B cell (primary cell): ENCODE measurements around the gene VAPB. TPM values are rescaled to one million over a fixed set of nuclear protein-coding genes. Genes with fewer than 3 reads are reported as not detected.
"Not testable (repeated sequence)": the region's sequence is repeated elsewhere in the genome, so short reads cannot be mapped to it uniquely, and the experiment has no call there.

Source experiments
- ATAC-seq: fragments of 200-7000 bp; cut with Tn5 transposase; one replicate; pipeline ENCODE4 v1.10.0; 2021; ENCODE audit warnings: low read depth, mild to moderate bottlenecking, moderate number of reproducible peaks, moderate library complexity
- CTCF ChIA-PET: fragments of 350-600 bp; sonication (Branson Sonifier 250); formaldehyde crosslinking; loops from one replicate; lab custom pipeline; 2021; ENCODE audit warnings: antibody characterized with exemption, inconsistent platforms; lab: Charles Lee
- POLR2A ChIA-PET: fragments of 350-600 bp; sonication (Branson Sonifier 250); formaldehyde crosslinking; loops from one replicate; lab custom pipeline; 2021; ENCODE audit warnings: antibody characterized with exemption; lab: Charles Lee
- DNase-seq: peaks from one replicate; pipeline ENCODE4 v3.0.0; 2013
- H2AFZ ChIP-seq: 2 replicates; pipeline ENCODE4 v1.6.1; 2012; ENCODE audit warnings: mild to moderate bottlenecking, low read depth, low read length; ENCODE audit not compliant: insufficient read depth, poor library complexity, severe bottlenecking
- H3K27ac ChIP-seq, 2 donors: 1 replicate in 1 of 2; 2 replicates in 1 of 2; pipeline ENCODE4 v1.5.1; 2012 to 2013; ENCODE audit warnings: low read length in 2 of 2, mild to moderate bottlenecking in 2 of 2, moderate library complexity in 1 of 2
- H3K27me3 ChIP-seq, 4 experiments: fragments of 200-600 bp in 1 of 4; sonication (generic) in 1 of 4; replicated peaks in 1 of 4; 1 replicate in 2 of 4; 2 replicates in 2 of 4; pipeline versions ENCODE4 v1.6.1 to v1.7.0; 2013 to 2016; ENCODE audit warnings: low read length in 3 of 4, mild to moderate bottlenecking in 2 of 4, mixed read lengths in 1 of 4, moderate library complexity in 1 of 4; ENCODE audit not compliant: insufficient read depth in 4 of 4, control insufficient read depth in 3 of 4; ENCODE audit errors: control extremely low read depth in 1 of 4
- H3K36me3 ChIP-seq, 2 experiments: replicated peaks in 1 of 2; 1 replicate in 1 of 2; 2 replicates in 1 of 2; pipeline versions ENCODE4 v1.6.1 to v1.7.1; 2013; ENCODE audit warnings: low read length in 1 of 2; ENCODE audit not compliant: insufficient read depth in 2 of 2, control insufficient read depth in 1 of 2; ENCODE audit errors: control extremely low read depth in 1 of 2, extremely low read depth in 1 of 2
- H3K4me1 ChIP-seq, 2 donors: fragments of 200-600 bp in 1 of 2; sonication (generic) in 1 of 2; 1 replicate in 1 of 2; 2 replicates in 1 of 2; pipeline versions ENCODE4 v1.5.1 to v1.6.1; 2013 to 2017; ENCODE audit warnings: low read length in 2 of 2; ENCODE audit not compliant: control insufficient read depth in 2 of 2, insufficient read depth in 2 of 2
- H3K4me2 ChIP-seq: replicated peaks from 2 replicates; pipeline ENCODE3; 2012; ENCODE audit warnings: mild to moderate bottlenecking, low read depth, low read length; ENCODE audit not compliant: poor library complexity, severe bottlenecking
- H3K4me3 ChIP-seq, 5 experiments: fragments of 200-600 bp in 1 of 5; sonication (generic) in 1 of 5; 1 replicate in 3 of 5; 2 replicates in 2 of 5; pipeline versions ENCODE4 v1.5.1 to v1.7.0; 2011 to 2016; ENCODE audit warnings: low read length in 4 of 5, mild to moderate bottlenecking in 4 of 5, low read depth in 2 of 5, control low read depth in 1 of 5, moderate library complexity in 1 of 5; ENCODE audit not compliant: insufficient read depth in 1 of 5; ENCODE audit errors: control extremely low read depth in 1 of 5, extremely low read depth in 1 of 5
- H3K79me2 ChIP-seq: fragments of 200-600 bp; sonication (generic); one replicate; pipeline ENCODE4 v1.6.0; 2016; ENCODE audit warnings: low read length; ENCODE audit not compliant: control insufficient read depth, insufficient read depth
- H3K9ac ChIP-seq: fragments of 200-600 bp; sonication (generic); 2 replicates; pipeline ENCODE4 v1.6.1; 2017; ENCODE audit warnings: mild to moderate bottlenecking, low read length, moderate library complexity
- H3K9me3 ChIP-seq, 3 donors: one replicate each; pipeline versions ENCODE4 v1.6.1 to v1.7.1; 2013; ENCODE audit warnings: low read length in 2 of 3; ENCODE audit not compliant: control insufficient read depth in 2 of 3, insufficient read depth in 1 of 3; ENCODE audit errors: control extremely low read depth in 1 of 3
- H4K20me1 ChIP-seq: 2 replicates; pipeline ENCODE4 v1.6.0; 2012; ENCODE audit warnings: mild to moderate bottlenecking, low read length; ENCODE audit not compliant: insufficient read depth, control insufficient read depth, poor library complexity, severe bottlenecking
- H3K27ac Mint-ChIP-seq: one replicate; pipeline ENCODE4 v1.8.0; 2021; ENCODE audit warnings: mixed read lengths
- H3K27me3 Mint-ChIP-seq: one replicate; pipeline ENCODE4 v1.8.0; 2021; ENCODE audit warnings: mixed read lengths
- H3K4me1 Mint-ChIP-seq: one replicate; pipeline ENCODE4 v1.8.0; 2021; ENCODE audit warnings: mixed read lengths
- H3K4me3 Mint-ChIP-seq: one replicate; pipeline ENCODE4 v1.8.0; 2021; ENCODE audit warnings: mixed read lengths
- H3K9me3 Mint-ChIP-seq: one replicate; pipeline ENCODE4 v1.8.0; 2022; ENCODE audit warnings: mixed read lengths; ENCODE audit not compliant: insufficient read depth
- CTCF ChIP-seq: fragments of 200-600 bp; IDR thresholded peaks from one replicate; pipeline ENCODE4 v1.8.0; 2022; ENCODE audit warnings: antibody characterized with exemption, mild to moderate bottlenecking
- EZH2 ChIP-seq: IDR thresholded peaks from 2 replicates; pipeline ENCODE4 v1.6.1; 2012; ENCODE audit warnings: borderline replicate concordance, low read depth, mild to moderate bottlenecking, moderate library complexity, low read length; ENCODE audit not compliant: insufficient read depth, poor library complexity, severe bottlenecking
- WGBS: methylation state at CpG from one replicate; pipeline ENCODE4 v1.1.5; 2013; ENCODE audit warnings: missing lambda C conversion rate; ENCODE audit not compliant: insufficient coverage; 5-methylcytosine and 5-hydroxymethylcytosine counted together
- intact Hi-C: fragments of 100-400 bp; cut with micrococcal nuclease; formaldehyde crosslinking; loops from one replicate; pipeline ENCODE4 v1.10.0; 2022
- polyA plus RNA-seq: library from polyadenylated mRNA; depleted of rRNA; stranded (reverse); fragments of >200 nt; gene quantifications from 2 replicates; pipeline ENCODE4 v1.2.3, GENCODE V29; 2012
- total RNA-seq, 2 donors: library from RNA; stranded (reverse); fragments of 120-200 nt in 1 of 2; gene quantifications; 1 replicate in 1 of 2; 2 replicates in 1 of 2; pipeline versions ENCODE4 v1.2.3 to v1.2.4, GENCODE V29; 2013 to 2022

Gene VAPB
- total and polyA plus RNA-seq, 2 donors (not counting 1 experiment from before 2014, with no cell fraction given) = 19.5 to 26.4 TPM

- Histone ChIP-seq H2AFZ (no peak overlapping the region), H3K4me2 (no peak overlapping the region), H3K27ac (no peak overlapping the region), H3K9me3 (peaks cover 0 to 2% (median 0%) of the 10 kb centered on the region in 3 donors), H3K4me3 (no peak overlapping the region), H3K79me2 (no peaks in the 10 kb centered on the region), H4K20me1 (no peaks in the 10 kb centered on the region), H3K9ac (no peak overlapping the region), H3K27me3 (peaks cover 0 to 6% (median 3%) of the 10 kb centered on the region in 4 experiments), H3K36me3 (no peaks in the 10 kb centered on the region), H3K4me1 (no peaks in the 10 kb centered on the region)
- ChIA-PET POLR2A (no interaction called here), CTCF (no interaction called here)
- no peak for ATAC-seq
- WGBS = 86% methylated on average over 8 of the region's 9 CpGs
- TF ChIP-seq CTCF (no peak), EZH2 (no peak)
- Mint-ChIP-seq H3K4me3 (no peak overlapping the region), H3K27me3 (peaks cover 16% of the 10 kb centered on the region), H3K9me3 (no peaks in the 10 kb centered on the region), H3K27ac (no peak overlapping the region), H3K4me1 (no peaks in the 10 kb centered on the region)
- intact Hi-C loops = no loop called here
- no peak for DNase-seq
These were observed 16.2 kb upstream of the VAPB start for GRCh38 chr20:58372806-58373205.

- H3K36me3 ChIP-seq, H3K79me2 ChIP-seq, CTCF ChIA-PET, H2AFZ ChIP-seq, H3K27ac ChIP-seq, intact Hi-C loops, DNase-seq, H3K4me3 Mint-ChIP-seq, ATAC-seq, H3K4me2 ChIP-seq, POLR2A ChIA-PET, H3K9me3 Mint-ChIP-seq, H4K20me1 ChIP-seq, H3K9ac ChIP-seq, H3K4me1 Mint-ChIP-seq, H3K4me1 ChIP-seq, H3K4me3 ChIP-seq, H3K9me3 ChIP-seq, H3K27ac Mint-ChIP-seq, H3K27me3 ChIP-seq: not testable (repeated sequence)
- H3K27me3 Mint-ChIP-seq = peaks cover 21% of the 10 kb centered on the region
- 100% methylated on average over 5 of the region's 8 CpGs for WGBS
These were observed 15.7 kb upstream of the VAPB start for GRCh38 chr20:58373296-58373695.
